NCI-H2107 treated with DMSO at 0.1 percent for 48 hours (cell line): ENCODE measurements around the gene NRSN2.
A peak's percentile ranks its signal among the peaks of the same experiment; 100 is the strongest.
"Not testable (repeated sequence)": the region's sequence is repeated elsewhere in the genome, so short reads cannot be mapped to it uniquely, and the experiment has no call there.

Experiments used
- DNase-seq: peaks from one replicate; lab custom pipeline; 2025; ENCODE audit not compliant: unreplicated experiment; lab: John Stamatoyannopoulos, UW

NRSN2 gene

GRCh38 chr20:353166-353565 lies 6.3 kb downstream of the NRSN2 start:
- DNase-seq: no peak

GRCh38 chr20:354298-354977 lies 7.5 kb downstream of the NRSN2 start:
- DNase-seq: peak; percentile 35

- not testable (repeated sequence) for DNase-seq
These were observed 9.2 kb downstream of the NRSN2 start for GRCh38 chr20:356154-356553.

- DNase-seq: no peak
These were observed 9.8 kb downstream of the NRSN2 start for GRCh38 chr20:356745-357144.

GRCh38 chr20:358891-359555 lies 12.1 kb downstream of the NRSN2 start:
- DNase-seq: no peak

GRCh38 chr20:361561-361960 lies 14.7 kb downstream of the NRSN2 start:
- peak; percentile 6 for DNase-seq

- peak; percentile 59 for DNase-seq
These were observed 15.7 kb downstream of the NRSN2 start for GRCh38 chr20:362271-363254.

- no peak for DNase-seq
These were observed 16.6 kb downstream of the NRSN2 start for GRCh38 chr20:363319-364078.

GRCh38 chr20:364905-365794 lies 18.2 kb downstream of the NRSN2 start:
- DNase-seq: no peak

GRCh38 chr20:366041-366718 lies 19.3 kb downstream of the NRSN2 start:
- no peak for DNase-seq

- DNase-seq: no peak
These were observed 20.0 kb downstream of the NRSN2 start for GRCh38 chr20:366719-367485.

GRCh38 chr20:367486-367887 lies 20.6 kb downstream of the NRSN2 start:
- no peak for DNase-seq

- DNase-seq: no peak
These were observed 22.0 kb downstream of the NRSN2 start for GRCh38 chr20:368915-369314.

GRCh38 chr20:370151-370600 lies 23.3 kb downstream of the NRSN2 start:
- DNase-seq: no peak

GRCh38 chr20:370977-371754 lies 24.3 kb downstream of the NRSN2 start:
- no peak for DNase-seq

- peak; percentile 5 for DNase-seq
These were observed 25.0 kb downstream of the NRSN2 start for GRCh38 chr20:371755-372542.

GRCh38 chr20:372543-373082 lies 25.7 kb downstream of the NRSN2 start:
- not testable (repeated sequence) for DNase-seq
